HEK293T (cell line): Measurements from ENCODE around the gene SMG6.

Source experiments
- CTCF ChIA-PET: fragments of 350-600 bp; formaldehyde crosslinking; extraction: SDS; loops from one replicate; lab custom pipeline; 2021; ENCODE audit warnings: antibody characterized with exemption, inconsistent platforms; lab: Yijun Ruan, JAX
- POLR2A ChIA-PET: fragments of 350-600 bp; formaldehyde crosslinking; extraction: SDS; loops from one replicate; lab custom pipeline; 2020; ENCODE audit warnings: antibody characterized with exemption, inconsistent platforms; lab: Yijun Ruan, JAX
- DNase-seq: peaks from one replicate; pipeline ENCODE4 v3.0.0; 2012; ENCODE audit warnings: mixed read lengths; ENCODE audit errors: extremely low spot score
- ELF4 ChIP-seq: fragments of 450-650 bp; IDR thresholded peaks from 2 replicates; pipeline ENCODE4 v1.6.1; 2017; ENCODE audit warnings: antibody characterized with exemption
- FOXK2 ChIP-seq: fragments of 450-650 bp; IDR thresholded peaks from 2 replicates; pipeline ENCODE4 v1.6.1; 2016; ENCODE audit warnings: mild to moderate bottlenecking
- FOXM1 ChIP-seq: fragments of 450-650 bp; IDR thresholded peaks from 2 replicates; pipeline ENCODE4 v1.6.1; 2017; ENCODE audit warnings: mild to moderate bottlenecking, borderline replicate concordance
- LEF1 ChIP-seq: fragments of 450-650 bp; IDR thresholded peaks from 2 replicates; pipeline ENCODE4 v1.6.1; 2017; ENCODE audit warnings: mild to moderate bottlenecking, borderline replicate concordance
- SP1 ChIP-seq: fragments of 450-650 bp; IDR thresholded peaks from 2 replicates; pipeline ENCODE4 v1.6.1; 2017

Gene SMG6

DNA sequence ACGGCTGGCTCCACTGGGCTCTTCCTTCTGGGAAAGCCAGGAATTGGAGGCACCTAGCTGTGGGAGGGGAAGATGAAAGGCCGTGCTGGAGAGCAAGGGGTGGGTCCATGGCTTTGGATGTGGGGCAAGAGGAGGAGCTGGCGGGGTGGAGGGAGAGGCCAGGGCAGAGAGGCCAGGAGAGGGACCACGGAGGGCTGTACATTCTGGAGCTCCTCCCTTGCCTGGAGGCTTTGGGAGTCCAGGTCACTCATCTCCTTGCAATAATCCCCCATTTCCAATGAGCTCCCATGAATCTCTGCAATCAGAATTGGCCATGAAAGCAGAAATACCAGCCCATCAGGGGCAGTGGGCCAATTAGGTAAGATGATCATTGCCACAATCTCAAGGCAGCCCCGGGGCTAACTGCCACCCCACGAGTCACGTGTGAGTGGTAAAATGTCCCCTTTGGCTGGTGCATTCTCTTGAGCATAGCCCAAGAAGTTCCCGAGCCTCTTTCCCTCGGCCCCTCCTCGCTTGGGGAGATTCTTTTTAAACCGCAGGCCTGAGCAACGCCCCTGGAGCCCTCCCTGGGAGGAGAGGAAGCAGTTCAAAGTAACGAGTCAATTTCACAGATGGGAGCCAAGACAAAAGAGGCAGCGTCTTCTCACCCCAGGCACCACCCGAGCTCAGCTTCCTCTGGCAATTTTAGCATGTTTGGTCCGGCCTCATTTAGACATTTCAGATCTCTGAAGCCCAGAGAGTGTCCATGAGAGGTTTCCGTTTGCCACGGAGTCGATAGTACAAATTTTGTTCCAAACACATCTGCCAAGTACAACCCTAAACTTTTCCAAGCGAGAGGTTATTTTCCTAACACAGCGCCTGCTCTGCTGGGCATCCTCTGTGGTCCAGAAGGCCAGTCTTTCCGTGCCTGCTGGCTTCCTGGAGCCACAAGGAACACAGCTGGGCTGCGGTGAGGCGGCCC lies 291.9 kb downstream of the SMG6 start:
- ChIA-PET POLR2A (no interaction called here), CTCF (interaction anchor here (0.9 kb wide), 1 partner anchor 12 kb away, joined by 4 read pairs; no protein-coding TSS in a partner anchor)
- DNase-seq, result no peak
- no peak for TF ChIP-seq LEF1
- no peak for TF ChIP-seq ELF4
- no peak for TF ChIP-seq FOXK2
- no peak for TF ChIP-seq SP1
- no peak for TF ChIP-seq FOXM1
